Measurements from ENCODE around the gene MGAT3.

The MGAT3 gene

DNA sequence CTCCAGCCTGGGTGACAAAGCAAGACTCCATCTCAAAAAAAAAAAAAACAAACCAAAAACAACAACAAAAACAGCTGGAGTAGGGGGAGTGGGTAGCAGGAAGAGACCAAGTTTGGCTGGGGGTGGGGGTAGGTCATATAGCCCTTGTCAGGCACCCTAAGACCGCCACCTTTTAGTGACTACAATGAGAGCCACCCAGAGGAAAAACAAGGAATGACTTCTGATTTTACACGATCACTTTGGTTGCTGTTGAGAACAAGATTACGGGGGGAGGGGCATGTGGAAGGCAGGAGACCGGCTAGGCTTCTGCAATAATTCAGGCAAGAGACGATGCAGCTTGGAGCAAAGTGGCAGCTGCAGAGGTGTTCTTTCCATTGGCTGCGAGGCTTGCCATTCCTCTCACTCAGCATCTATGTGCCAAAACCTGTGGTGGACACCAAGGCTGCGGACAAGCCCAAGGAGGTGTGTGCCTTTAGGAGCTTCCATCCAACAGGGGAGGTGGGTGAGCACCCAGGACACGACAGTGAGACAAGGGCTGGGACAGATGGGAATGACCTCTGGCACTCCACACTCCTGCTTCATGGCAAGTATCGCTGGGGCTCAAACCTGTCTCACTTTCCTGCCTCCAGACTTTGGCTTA is 74.0 kb downstream of the MGAT3 start:
- peak in 1 of 5 experiments; percentile 68 for DNase-seq

DNA sequence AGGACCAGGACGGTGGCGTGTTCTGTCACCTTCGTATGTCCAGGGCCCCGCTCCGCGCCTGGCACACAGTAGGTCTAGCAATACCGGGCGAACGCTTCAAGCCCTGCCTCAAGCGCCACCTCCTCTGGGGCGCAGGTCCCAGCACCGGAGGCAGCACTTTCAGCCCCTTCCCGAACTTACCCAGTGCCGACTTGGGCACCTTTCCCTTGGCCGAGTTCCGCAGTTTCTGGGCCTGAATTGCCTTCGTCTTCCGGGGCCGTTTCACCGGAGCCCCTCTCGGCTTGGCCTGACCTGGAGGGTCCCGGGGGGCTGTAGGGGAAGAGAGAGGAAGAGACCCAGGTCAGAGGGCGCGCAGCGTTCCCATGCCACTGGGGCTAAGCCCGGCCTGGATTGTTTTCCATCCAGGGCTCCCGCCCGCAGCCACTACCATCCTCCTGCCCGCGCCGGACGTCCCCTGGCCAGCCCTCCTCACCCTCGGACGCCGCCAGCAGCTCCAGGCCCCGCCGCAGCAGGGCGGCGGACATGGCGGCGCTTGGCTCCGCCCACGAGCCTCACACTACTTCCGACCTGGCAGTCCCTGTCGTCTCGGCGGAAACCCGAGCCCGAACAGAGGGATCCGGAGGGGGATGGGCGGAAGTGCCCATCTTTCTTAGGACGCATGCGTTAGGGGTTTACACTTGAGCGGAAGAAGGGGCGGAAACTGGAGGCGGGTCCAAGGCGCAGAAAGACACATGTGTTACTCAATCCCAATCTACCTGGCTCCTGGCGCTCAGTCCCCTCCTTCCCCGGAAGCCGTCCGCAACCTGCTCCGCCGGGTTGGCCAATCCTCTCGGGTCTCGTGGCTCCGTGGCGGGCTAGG is 75.6 kb downstream of the MGAT3 start, which contains the start of gene RPS19BP1:
Gene RPS19BP1 (minus strand): TSS at position 534 of the 859 bp plus-strand sequence. CDS start 10 bp downstream, at position 524.
- DNase-seq: peak; percentile 94 to 100 (median 99)

DNA sequence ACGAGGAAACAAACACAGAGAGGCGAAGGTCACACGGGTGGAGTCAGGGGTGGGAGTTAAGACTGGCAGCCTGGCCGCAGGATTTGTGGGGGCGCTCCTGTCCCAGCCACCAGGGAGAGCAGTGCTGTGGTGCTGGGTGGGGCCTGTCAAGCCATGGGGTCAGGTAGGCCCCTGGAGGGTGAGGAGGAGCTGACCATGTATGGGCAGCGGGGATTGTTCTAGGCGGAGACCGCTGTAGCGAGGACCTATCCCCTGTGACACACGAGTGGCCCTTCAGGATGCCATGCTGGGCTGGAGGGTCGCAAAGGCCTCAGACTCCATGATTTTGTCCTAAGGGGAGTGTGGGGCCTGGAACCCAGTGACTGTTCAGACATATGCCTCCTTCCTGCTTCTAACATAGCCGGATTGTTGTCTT is 77.3 kb downstream of the MGAT3 start:
- DNase-seq: no peak

DNA sequence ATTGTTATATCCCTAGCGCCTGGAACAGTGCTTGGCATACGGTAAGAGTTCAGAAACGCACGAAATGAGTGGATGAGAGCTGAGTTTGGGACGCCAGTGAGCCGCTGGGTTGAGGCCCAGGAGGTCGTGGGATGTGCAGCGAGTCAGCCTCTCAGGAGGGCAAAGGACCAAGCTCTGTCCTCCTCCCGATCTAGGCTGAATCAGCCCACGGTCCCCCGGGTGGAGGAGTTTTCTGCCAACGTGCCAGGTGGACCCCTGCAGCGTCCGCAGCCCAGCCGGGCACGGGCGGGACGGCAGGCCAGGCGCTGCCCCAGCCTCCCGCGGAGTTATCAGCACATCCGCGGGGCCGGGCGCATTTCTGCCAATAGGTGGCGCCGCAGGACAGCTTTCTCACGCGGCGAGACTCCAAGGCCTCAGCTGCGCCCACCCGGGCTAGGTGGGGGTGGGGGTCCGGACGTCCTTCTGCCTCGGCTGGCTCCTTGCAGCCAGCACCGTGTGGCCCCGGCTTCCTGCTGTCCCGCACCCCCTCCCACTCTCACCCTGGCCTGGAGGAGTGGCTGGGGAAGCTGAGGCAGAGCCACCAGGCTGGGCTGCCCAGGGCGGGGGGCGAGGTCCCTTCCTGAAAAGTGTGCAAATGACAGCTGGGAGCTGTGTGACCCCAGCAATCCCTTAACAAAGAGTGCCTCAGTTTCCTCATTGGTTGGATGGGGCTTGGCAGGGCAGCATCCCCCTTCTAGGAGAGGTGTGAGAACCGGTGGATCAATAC is 78.0 kb downstream of the MGAT3 start:
- peak; percentile 58 to 75 (median 72) for DNase-seq

DNA sequence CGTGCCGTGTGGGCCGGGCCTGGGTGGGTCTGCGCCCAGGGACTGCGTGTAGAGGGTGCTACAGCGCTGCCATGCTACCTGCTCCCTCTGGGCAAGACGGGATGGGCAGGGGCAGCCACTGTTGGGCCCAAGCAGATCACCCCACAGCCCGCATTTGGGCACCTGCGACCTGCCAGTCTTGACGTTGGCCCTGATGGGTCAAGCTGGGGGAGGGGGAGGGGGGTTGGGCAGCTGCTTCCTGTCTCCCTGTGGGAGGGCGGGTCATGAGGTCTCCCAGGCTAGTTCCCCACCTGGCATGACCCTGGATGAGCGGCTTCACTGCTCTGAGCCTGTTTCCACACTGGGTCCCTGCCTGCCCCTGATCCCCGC is 78.5 kb downstream of the MGAT3 start:
- no peak for DNase-seq

DNA sequence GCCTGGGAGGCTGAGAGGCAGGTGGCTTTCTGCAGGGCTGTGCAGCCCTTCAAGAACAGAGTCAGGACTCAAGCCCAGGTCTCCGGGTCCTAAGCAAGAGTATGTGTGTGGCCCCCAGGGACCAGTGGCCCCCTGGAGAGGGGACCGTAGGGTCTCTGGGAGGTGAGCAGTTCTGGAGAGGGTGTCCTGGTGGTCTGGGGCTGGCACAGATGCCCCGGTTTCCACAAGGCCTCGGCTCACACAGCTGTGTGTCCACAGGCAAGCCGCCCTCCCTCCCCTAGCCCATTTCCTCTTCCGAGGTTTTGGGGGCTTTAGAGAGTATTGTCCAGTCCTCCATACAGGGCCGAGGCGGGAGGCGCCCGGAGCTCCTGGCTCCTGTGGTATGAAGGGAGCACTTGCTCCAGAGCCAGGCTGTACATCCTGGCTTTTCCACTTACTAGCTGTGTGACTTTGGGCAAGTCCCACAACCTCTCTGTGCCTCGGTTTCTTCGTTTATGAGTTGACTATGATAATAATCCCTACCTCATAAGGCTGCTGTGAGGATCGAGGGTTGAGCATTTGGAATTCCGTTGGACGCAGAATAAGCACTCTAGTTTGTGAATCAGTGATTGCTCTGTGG is 79.1 kb downstream of the MGAT3 start:
- no peak for DNase-seq

DNA sequence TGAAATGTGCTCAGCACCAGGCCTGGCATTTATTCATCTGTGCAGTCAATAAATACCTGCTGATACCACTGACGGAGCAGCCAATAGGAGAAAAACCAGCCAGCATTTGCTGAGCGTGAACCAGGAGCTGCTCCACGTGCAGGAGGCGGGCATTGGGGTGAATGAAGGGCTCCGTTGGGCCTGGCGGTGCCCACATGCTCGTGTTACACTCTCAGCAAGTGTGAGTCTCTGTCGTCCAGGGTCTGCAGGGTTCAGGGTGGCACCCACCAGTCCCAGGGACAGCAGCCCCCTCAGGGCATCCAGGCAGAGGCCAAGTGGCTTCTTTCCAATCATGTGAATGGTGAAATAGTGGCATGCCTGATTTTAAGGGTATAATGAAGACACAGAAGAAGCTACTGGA is 79.9 kb downstream of the MGAT3 start:
- no peak for DNase-seq

DNA sequence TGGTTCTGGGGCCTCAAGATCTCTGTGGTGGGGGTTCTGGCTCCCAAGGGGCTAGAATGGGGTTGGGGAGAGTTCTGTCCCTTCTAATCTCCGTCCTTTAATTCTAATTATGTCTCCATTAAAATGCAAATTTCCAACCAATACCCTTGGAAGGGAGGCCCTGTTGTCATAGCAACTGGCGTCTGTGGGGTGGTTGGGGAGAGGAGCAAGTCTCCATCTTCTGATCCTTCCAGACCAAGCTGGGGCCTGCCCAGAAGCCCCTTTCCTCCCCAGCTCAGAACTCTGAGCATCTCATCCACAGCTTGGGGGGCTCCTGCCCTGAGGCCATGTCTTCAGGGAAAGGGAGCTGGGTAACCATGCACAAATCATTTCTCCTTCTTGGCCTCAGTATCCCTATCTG is 81.2 kb downstream of the MGAT3 start:
- DNase-seq: no peak

Data from T-helper 2 cell (primary cell).